ES-I3 (cell line): ENCODE measurements around the gene SMTN.

Experiments used
- H3K36me3 ChIP-seq: 2 replicates; pipeline ENCODE4 v1.6.1; 2013; ENCODE audit warnings: mild to moderate bottlenecking, low read length, control low read depth, moderate library complexity; ENCODE audit not compliant: insufficient read depth
- H3K4me1 ChIP-seq: 2 replicates; pipeline ENCODE4 v1.6.1; 2013; ENCODE audit warnings: mild to moderate bottlenecking, control low read depth, low read length; ENCODE audit not compliant: insufficient read depth
- H3K9ac ChIP-seq: 2 replicates; pipeline ENCODE4 v1.6.1; 2013; ENCODE audit warnings: low read depth, mild to moderate bottlenecking, low read length, moderate library complexity
- H3K9me3 ChIP-seq: 2 replicates; pipeline ENCODE4 v1.6.1; 2013; ENCODE audit warnings: mild to moderate bottlenecking, low read length, moderate library complexity; ENCODE audit not compliant: control insufficient read depth, insufficient read depth

SMTN gene

DNA sequence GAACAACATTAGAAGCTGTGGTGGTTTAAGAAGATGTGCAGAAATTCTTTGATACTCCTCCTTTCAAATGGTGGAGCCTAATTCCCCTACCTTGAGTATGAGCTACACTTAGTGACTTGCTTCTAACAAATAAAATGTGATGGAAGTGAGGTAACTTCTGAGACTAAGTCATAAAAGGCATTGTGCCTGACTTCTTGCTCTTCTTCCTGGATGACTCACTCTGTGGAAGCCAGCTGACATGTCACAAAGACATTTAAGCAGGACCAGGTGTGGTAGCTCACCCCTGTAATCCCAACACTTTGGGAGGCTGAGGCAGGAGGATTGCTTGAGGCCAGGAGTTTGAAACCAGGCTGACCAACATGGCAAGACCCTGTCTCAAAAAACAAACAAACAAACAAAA lies 63.1 kb downstream of the SMTN start:
- H3K9ac ChIP-seq: no peak overlapping the region
- H3K9me3 ChIP-seq: 0 out of 2 replicates have a peak, but pooled peaks cover 6% of the 10 kb centered on the region
- peaks cover 9% of the 10 kb centered on the region for H3K4me1 ChIP-seq
- H3K36me3 ChIP-seq: no peaks in the 10 kb centered on the region; the same call in 1 of the 2 replicates

- no peak overlapping the region for H3K9ac ChIP-seq
Observed at GRCh38 chr22:31148488-31148887, 67.4 kb downstream of the SMTN start.

GRCh38 chr22:31148953-31149627 lies 68.0 kb downstream of the SMTN start:
- H3K9me3 ChIP-seq: 0 out of 2 replicates have a peak, but pooled peaks cover 6% of the 10 kb centered on the region
- no peaks in the 10 kb centered on the region; the same call in 1 of the 2 replicates for H3K36me3 ChIP-seq
- no peak overlapping the region for H3K9ac ChIP-seq
- no peaks in the 10 kb centered on the region for H3K4me1 ChIP-seq

More at GRCh38 chr22:31148488-31148887, 67.4 kb downstream of the SMTN start:
- no peaks in the 10 kb centered on the region for H3K4me1 ChIP-seq
- H3K9me3 ChIP-seq: 0 out of 2 replicates have a peak, but pooled peaks cover 6% of the 10 kb centered on the region
- H3K36me3 ChIP-seq: no peaks in the 10 kb centered on the region; the same call in 1 of the 2 replicates

- no peak overlapping the region for H3K9ac ChIP-seq
- H3K4me1 ChIP-seq: no peaks in the 10 kb centered on the region
- no peaks in the 10 kb centered on the region; the same call in 1 of the 2 replicates for H3K36me3 ChIP-seq
- H3K9me3 ChIP-seq: 0 out of 2 replicates have a peak, but pooled peaks cover 6% of the 10 kb centered on the region
Observed at GRCh38 chr22:31150615-31151014, 69.5 kb downstream of the SMTN start.

- 0 out of 2 replicates have a peak, but pooled peaks cover 6% of the 10 kb centered on the region for H3K9me3 ChIP-seq
- no peaks in the 10 kb centered on the region; the same call in 1 of the 2 replicates for H3K36me3 ChIP-seq
- H3K9ac ChIP-seq: no peak overlapping the region
- no peaks in the 10 kb centered on the region for H3K4me1 ChIP-seq
Observed at GRCh38 chr22:31151872-31152271, 70.8 kb downstream of the SMTN start.

GRCh38 chr22:31153357-31153756 lies 72.2 kb downstream of the SMTN start:
- Histone ChIP-seq H3K9me3 (no peaks in the 10 kb centered on the region), H3K4me1 (no peaks in the 10 kb centered on the region), H3K36me3 (no peaks in the 10 kb centered on the region), H3K9ac (no peak overlapping the region)
